Activated CD8-positive, alpha-beta T cell treated with anti-CD3 and anti-CD28 coated beads for 36 hours (primary cell): ENCODE data around the gene ATG4C. TPM values are rescaled to one million over a fixed set of nuclear protein-coding genes. Genes with fewer than 3 reads are reported as not detected.

ENCODE experiments used
- ATAC-seq: fragments of 200-7000 bp; cut with Tn5 transposase; one replicate; pipeline ENCODE4 v1.10.0; 2021; ENCODE audit warnings: mild to moderate bottlenecking, moderate library complexity
- CTCF ChIA-PET: fragments of 350-600 bp; sonication (Branson Sonifier 250); formaldehyde crosslinking; loops from one replicate; lab custom pipeline; 2021; ENCODE audit warnings: antibody characterized with exemption; lab: Charles Lee
- POLR2A ChIA-PET: fragments of 350-600 bp; sonication (Branson Sonifier 250); formaldehyde crosslinking; loops from one replicate; lab custom pipeline; 2021; ENCODE audit warnings: antibody characterized with exemption; lab: Charles Lee
- DNase-seq: peaks from one replicate; pipeline ENCODE4 v3.0.0-alpha.2; 2020
- H3K27ac Mint-ChIP-seq: one replicate; pipeline ENCODE4 v1.8.0; 2021; ENCODE audit warnings: mild to moderate bottlenecking, mixed read lengths
- H3K27me3 Mint-ChIP-seq: one replicate; pipeline ENCODE4 v1.8.0; 2021; ENCODE audit warnings: mixed read lengths
- H3K36me3 Mint-ChIP-seq: one replicate; pipeline ENCODE4 v1.8.0; 2021; ENCODE audit warnings: low read depth, mixed read lengths
- H3K4me1 Mint-ChIP-seq: one replicate; pipeline ENCODE4 v1.8.0; 2021; ENCODE audit warnings: low read depth, mixed read lengths
- H3K4me3 Mint-ChIP-seq: one replicate; pipeline ENCODE4 v1.8.0; 2021; ENCODE audit warnings: mild to moderate bottlenecking, moderate library complexity, mixed read lengths
- H3K9me3 Mint-ChIP-seq: one replicate; pipeline ENCODE4 v1.8.0; 2021; ENCODE audit warnings: mixed read lengths
- CTCF ChIP-seq: fragments of 200-600 bp; IDR thresholded peaks from one replicate; pipeline ENCODE4 v1.8.0; 2022; ENCODE audit warnings: antibody characterized with exemption, mild to moderate bottlenecking
- intact Hi-C: fragments of 100-400 bp; cut with micrococcal nuclease; formaldehyde crosslinking; loops from one replicate; pipeline ENCODE4 v1.10.0; 2022
- total RNA-seq, 2 experiments: library from RNA; stranded (reverse); gene quantifications; one replicate each; pipeline ENCODE4 v1.2.3, GENCODE V29; 2021

The ATG4C gene
- total RNA-seq, 2 experiments from 2014 or later, result 13.7 to 15.5 TPM

DNA sequence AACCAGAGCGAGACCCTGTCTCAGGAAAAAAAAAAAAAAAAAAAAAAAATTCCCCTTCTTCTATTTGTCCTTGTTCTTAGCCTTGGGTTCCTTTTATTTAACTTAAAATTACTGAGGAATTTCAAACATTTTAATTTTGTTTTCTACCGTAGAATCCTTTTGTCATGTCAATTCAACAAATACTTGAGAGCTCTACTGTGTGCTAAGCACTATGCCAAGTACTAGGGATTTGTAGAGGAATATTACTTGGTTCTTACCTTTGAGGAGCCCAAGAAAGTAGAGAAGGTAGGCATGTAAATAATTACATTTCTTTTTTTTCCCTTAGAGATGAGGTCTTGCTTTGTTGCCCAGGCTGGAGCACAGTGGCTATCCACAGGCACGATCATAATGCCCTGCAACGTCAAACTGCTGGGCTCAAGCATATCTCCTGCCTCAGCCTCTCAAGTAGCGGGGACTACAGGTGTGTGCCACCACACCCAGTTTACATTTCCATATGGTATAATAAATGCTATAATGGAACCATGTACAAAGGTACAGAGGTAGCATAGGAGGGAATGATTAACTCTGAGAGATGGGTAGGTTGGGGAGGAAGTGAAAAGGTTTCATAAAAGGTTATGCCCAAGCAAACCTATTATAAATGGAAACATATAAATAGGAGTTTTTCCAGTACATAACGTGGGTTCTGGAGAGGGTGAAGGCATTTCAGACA is 104.0 kb downstream of the ATG4C start:
- no peak for ATAC-seq
- Mint-ChIP-seq H3K4me1 (no peaks in the 10 kb centered on the region), H3K9me3 (no peaks in the 10 kb centered on the region), H3K27ac (no peak overlapping the region), H3K4me3 (no peak overlapping the region), H3K27me3 (peaks cover 28% of the 10 kb centered on the region), H3K36me3 (no peaks in the 10 kb centered on the region)
- ChIA-PET POLR2A (no interaction called here), CTCF (no interaction called here)
- TF ChIP-seq CTCF, result no peak
- no peak for DNase-seq
- intact Hi-C loops, result no loop called here

GRCh38 chr1:62891956-62892562 is 108.1 kb downstream of the ATG4C start:
- Mint-ChIP-seq H3K27ac (no peak overlapping the region), H3K9me3 (no peaks in the 10 kb centered on the region), H3K36me3 (no peaks in the 10 kb centered on the region), H3K4me3 (no peak overlapping the region), H3K4me1 (no peaks in the 10 kb centered on the region), H3K27me3 (peaks cover 16% of the 10 kb centered on the region)
- ATAC-seq (no peak), DNase-seq (no peak)
- intact Hi-C loops, result no loop called here
- no peak for TF ChIP-seq CTCF
- CTCF ChIA-PET, result interaction anchor here (0.8 to 1.3 kb wide), 3 partner anchors 10 to 14 kb away, joined by 3 to 4 read pairs (median 4); no protein-coding TSS in a partner anchor
- POLR2A ChIA-PET, result no interaction called here

DNA sequence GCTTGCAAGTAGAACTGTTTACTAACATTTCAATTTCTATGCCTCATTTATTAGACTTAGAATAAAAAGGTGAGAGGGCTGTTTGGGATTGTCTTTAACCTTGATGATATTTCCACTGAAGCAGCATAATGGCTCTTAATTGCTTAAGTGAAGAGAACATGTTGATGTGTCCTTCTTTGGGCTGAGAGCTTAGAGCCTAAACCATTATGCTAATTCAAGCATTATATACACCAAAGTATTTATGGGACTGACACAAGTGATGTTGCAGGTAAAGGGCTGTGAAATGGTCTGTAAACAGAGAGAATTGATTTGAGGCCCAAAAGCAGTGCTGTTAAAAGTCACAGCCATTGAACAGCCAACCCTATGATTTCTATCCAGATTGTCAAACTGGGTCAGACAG is 113.9 kb downstream of the ATG4C start:
- Mint-ChIP-seq H3K4me3 (no peak overlapping the region), H3K36me3 (no peaks in the 10 kb centered on the region), H3K27ac (no peak overlapping the region), H3K27me3 (peaks cover 13% of the 10 kb centered on the region), H3K4me1 (no peaks in the 10 kb centered on the region), H3K9me3 (no peaks in the 10 kb centered on the region)
- CTCF ChIA-PET, result interaction anchor here (1.1 kb wide), 1 partner anchor 10 kb away, joined by 3 read pairs; no protein-coding TSS in a partner anchor
- DNase-seq (no peak), ATAC-seq (no peak)
- POLR2A ChIA-PET, result interaction anchor here (0.6 kb wide), 1 partner anchor 598 kb away, joined by 3 read pairs; no protein-coding TSS in a partner anchor
- no peak for TF ChIP-seq CTCF
- intact Hi-C loops, result no loop called here

DNA sequence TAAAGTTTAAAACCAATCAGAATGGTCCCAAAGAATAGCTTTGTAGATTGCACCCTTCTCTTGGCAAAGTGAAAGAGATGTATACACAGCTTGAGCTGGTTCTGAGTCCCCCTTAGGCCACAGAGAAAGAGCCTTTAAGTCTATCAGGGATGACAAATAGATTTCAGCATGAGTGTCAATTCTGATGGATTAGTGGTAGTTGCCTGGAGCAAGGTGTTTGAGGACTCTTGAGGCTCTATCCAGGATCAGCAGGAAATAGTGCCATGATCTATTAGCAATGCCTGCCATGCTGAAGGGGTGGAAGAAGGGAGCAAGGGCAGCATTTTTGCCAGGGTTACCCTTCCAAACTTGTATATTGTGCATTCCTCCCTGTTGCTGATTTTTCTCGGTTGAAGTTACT is 116.6 kb downstream of the ATG4C start:
- H3K27ac Mint-ChIP-seq, result no peak overlapping the region
- TF ChIP-seq CTCF, result no peak
- ChIA-PET CTCF (no interaction called here), POLR2A (no interaction called here)
- no peak overlapping the region for H3K4me3 Mint-ChIP-seq
- H3K36me3 Mint-ChIP-seq, result no peaks in the 10 kb centered on the region
- no peaks in the 10 kb centered on the region for H3K9me3 Mint-ChIP-seq
- ATAC-seq, result no peak
- H3K4me1 Mint-ChIP-seq, result no peaks in the 10 kb centered on the region
- intact Hi-C loops, result no loop called here
- H3K27me3 Mint-ChIP-seq, result peaks cover 5% of the 10 kb centered on the region
- no peak for DNase-seq

DNA sequence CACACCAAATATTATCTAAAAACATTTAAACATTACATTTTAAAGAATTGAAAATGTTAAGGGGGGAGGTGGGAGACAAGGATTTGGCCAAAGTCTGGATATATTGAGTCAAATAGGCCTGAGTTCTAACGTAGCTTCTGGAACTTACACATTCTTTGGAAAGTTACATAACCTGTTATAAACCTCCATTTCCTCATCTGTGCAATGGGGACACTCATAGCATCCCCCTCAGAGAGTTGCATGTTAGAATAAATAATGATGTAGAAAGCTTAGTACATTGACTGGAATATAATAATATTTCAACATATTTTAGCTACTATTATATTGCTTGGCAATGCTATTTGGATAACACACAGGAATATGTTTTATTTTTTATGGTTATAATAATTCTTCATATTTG is 117.7 kb downstream of the ATG4C start:
- intact Hi-C loops, result no loop called here
- POLR2A ChIA-PET, result no interaction called here
- Mint-ChIP-seq H3K27ac (no peak overlapping the region), H3K9me3 (no peaks in the 10 kb centered on the region), H3K27me3 (peaks cover 3% of the 10 kb centered on the region), H3K4me1 (no peaks in the 10 kb centered on the region), H3K36me3 (no peaks in the 10 kb centered on the region), H3K4me3 (no peak overlapping the region)
- DNase-seq (no peak), ATAC-seq (no peak)
- TF ChIP-seq CTCF, result no peak
- CTCF ChIA-PET, result interaction anchor here (1.0 kb wide), 1 partner anchor 10 kb away, joined by 3 read pairs; no protein-coding TSS in a partner anchor
